ENCODE results near the gene AMBRA1.

Gene AMBRA1

DNA sequence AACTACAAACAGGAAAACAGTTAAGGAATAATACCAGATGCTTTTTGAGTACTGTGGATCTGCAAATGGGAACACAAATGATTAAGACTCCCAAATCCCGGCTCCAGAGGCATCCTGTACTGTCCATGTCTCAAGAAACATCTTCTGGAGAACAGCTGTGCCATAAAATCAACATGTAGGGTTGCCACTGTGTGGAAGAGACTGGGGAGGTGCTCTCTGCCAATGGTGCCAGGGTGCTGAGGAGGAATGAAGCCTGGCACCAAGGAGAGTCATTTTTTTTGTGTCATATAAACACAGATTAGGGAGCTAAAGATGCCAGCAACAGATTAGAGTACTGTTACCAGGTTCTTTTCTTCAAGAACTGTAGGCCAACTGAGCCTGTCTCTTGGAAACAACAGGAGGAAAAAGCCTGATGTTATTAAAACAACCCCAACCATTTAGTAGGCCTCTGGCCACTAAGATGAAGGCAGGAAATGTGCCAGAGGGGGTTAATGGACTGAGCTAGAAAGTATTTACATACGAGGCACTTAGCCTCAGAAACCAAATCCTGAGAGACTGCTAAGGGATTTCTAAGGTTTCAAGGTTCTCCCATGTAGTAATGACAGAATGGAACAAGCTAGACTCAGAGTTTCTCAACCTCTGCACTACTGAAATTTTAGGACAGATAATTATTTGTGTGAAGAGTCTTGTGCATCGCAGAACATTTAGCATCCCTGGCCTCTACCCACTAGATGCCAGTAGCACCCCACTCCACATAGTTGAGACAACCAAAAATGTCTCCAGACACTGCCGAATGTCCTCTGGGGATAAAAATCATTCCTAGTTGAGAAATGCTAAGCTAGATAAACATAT, 147.7 kb downstream of the AMBRA1 start:
- TF ChIP-seq, protein P1, sequence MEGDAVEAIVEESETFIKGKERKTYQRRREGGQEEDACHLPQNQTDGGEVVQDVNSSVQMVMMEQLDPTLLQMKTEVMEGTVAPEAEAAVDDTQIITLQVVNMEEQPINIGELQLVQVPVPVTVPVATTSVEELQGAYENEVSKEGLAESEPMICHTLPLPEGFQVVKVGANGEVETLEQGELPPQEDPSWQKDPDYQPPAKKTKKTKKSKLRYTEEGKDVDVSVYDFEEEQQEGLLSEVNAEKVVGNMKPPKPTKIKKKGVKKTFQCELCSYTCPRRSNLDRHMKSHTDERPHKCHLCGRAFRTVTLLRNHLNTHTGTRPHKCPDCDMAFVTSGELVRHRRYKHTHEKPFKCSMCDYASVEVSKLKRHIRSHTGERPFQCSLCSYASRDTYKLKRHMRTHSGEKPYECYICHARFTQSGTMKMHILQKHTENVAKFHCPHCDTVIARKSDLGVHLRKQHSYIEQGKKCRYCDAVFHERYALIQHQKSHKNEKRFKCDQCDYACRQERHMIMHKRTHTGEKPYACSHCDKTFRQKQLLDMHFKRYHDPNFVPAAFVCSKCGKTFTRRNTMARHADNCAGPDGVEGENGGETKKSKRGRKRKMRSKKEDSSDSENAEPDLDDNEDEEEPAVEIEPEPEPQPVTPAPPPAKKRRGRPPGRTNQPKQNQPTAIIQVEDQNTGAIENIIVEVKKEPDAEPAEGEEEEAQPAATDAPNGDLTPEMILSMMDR (IDR thresholded peaks at IDR 0.05; ENCODE audit: low read depth, low read length), result peak; percentile 25
- DNase-seq (ENCODE audit: extremely low read depth, low read depth), result no peak

DNA sequence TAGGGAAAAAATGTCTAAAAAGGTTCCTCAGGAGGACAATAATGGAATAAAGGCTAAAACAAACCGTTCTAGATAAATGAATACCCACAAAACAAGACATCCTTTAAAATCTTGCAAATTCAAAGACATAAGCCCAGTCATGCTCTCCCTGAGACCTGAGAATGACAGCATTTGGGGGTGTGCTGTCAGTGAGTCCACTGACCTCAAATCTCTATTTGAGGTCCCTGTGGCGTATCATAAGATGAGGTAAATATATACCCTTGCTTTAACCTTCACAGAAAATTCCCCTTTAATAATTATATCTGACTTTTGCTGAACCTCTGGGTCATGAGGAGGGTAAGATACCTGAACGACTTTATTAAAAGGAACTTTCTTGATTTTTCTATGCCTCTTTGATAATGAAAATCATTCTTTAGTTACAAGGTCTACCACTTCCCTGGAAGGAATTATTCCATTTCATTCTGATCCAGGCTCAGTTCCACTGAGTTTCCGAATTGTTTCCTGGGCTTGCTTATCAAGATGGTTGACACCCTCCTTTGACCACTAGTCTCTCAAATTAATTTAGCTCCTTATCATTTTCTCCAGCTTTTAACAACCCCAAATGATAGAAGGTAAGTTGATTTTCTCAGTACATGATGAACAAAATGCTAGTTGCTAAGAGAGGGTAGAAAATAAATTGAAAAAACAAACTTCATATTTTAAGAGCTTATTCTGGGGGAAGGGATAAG, 148.5 kb downstream of the AMBRA1 start:
- DNase-seq (ENCODE audit: extremely low read depth, low read depth), result no peak

DNA sequence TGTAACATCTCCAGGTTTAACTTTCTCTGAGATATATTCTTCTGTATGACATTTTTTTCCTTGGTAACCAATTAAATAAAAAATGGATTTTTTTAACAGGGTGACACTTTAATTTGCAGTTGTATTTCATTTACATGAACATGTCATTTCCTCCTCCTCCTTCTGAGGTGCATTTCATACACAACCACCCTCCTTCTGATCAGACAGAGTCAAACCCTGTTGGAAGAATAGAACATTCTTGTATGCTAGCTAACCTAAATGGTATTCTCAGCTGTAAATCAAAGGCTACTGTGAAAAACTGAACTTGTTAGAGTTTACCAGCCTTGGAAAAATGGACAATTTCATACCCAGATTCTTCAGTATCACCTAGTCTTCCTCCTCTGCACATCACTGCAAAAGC, 149.5 kb downstream of the AMBRA1 start:
- TF ChIP-seq, protein P1 (IDR thresholded peaks at IDR 0.05; ENCODE audit: low read depth, low read length), result no peak
- no peak for DNase-seq (ENCODE audit: extremely low read depth, low read depth)

More for the DNA sequence above, 148.5 kb downstream of the AMBRA1 start:
- TF ChIP-seq, protein P1 (IDR thresholded peaks at IDR 0.05; ENCODE audit: low read depth, low read length), result no peak

DNA sequence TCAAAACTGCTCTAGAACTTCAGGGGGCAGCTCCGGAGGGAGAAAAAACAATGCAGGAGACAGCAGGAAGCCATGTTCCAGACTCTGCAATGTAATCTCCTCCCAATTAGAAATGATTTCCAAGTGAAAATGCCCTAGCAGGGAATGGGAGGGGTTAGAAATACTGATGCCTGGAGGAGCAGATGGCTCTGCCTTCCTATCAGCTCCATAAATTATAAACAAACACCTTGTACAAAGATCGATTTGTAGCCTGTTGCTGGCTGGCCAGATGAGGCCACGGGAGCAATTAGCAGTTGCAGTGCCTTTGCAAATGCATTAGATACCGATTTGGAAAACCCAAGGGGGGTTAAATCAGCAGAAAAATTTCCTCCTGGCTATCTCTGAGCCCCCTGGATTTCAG, 155.6 kb downstream of the AMBRA1 start:
- TF ChIP-seq, protein P1 (IDR thresholded peaks at IDR 0.05; ENCODE audit: low read depth, low read length), result no peak
- no peak for DNase-seq (ENCODE audit: extremely low read depth, low read depth)

DNA sequence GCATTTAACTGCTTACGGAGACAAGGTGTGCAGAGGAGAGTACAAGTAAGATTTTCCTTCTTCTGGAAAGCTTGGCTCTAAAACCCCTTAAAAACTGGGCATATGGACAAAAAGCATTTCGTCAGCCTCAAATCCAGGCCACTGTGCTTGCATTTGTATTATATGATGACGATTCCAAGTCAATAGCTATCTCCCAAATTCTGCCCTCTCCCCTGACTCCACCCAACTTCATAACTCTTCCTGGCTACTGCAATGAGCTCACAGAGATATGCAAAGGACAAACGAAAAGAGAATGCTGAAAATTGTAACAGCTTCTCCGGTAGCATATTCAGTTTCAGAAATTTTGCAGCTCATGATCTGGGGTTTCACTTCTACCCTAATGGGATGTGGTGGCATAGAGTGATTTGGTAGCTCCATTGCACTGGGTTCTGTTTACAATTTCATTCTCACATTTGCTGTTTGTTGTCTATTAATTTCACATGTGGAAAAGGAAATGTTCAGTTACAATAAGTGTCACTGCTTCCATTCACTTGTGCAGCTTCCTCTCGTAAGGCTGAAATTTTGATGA, 156.6 kb downstream of the AMBRA1 start:
- TF ChIP-seq, protein P1 (IDR thresholded peaks at IDR 0.05; ENCODE audit: low read depth, low read length), result no peak

DNA sequence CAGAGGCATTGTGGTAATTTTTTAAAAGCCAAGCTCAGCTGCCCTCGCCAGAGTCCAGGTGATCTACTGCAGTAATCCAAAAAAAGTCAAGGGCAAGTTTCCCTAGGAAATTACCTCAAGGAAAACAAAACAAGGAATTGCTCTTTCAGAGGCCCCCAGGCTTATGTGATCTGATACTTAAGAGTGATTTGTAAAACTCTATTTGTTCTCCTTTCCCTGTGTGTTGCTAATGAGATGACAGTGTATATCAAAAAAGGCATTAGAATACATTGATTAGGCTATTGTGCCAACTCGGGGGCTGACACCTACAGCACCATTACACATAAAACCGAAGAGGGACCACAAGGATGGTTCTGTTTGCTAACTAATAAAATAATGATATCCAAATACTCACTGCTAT, 157.7 kb downstream of the AMBRA1 start:
- TF ChIP-seq, protein P1 (IDR thresholded peaks at IDR 0.05; ENCODE audit: low read depth, low read length), result no peak
- DNase-seq (ENCODE audit: extremely low read depth, low read depth), result no peak

More for the DNA sequence above, 156.6 kb downstream of the AMBRA1 start:
- no peak for DNase-seq (ENCODE audit: extremely low read depth, low read depth)

DNA sequence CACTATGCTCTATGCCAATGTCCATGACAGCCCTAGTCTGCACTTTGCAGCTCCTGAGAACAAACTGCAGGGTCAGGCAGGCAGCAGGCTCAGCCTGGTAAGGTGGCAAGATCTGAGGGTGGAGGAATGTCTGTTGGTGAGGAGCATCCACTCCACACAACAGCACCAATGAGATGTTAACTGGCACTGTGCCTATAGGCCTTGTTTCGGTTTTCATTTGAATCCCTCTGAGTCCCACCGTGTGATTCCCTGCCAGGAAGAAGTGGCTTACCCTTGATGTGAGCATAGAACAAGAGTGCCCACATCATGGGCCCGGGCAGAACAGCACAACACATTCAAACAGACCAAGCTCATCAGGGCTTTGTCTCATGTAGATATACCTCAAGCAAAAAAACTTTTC, 158.1 kb downstream of the AMBRA1 start:
- no peak for DNase-seq (ENCODE audit: extremely low read depth, low read depth)
- TF ChIP-seq, protein P1 (IDR thresholded peaks at IDR 0.05; ENCODE audit: low read depth, low read length), result no peak

Measured in AG09319 (cell line).